Uterus (tissue), 4 donors: ENCODE data around the gene PTH. TPM values are rescaled to one million over a fixed set of nuclear protein-coding genes. Genes with fewer than 3 reads are reported as not detected.

Experiments used
- DNase-seq, 2 donors: peaks; one replicate each; pipeline ENCODE4 v3.0.0-alpha.2; 2019 to 2020
- H3K27ac ChIP-seq, 2 donors: fragments of 200-600 bp; sonication (generic); 1 replicate in 1 of 2; 2 replicates in 1 of 2; pipeline ENCODE4 v1.5.1; 2016 to 2018
- H3K27me3 ChIP-seq, 2 donors: fragments of 200-600 bp; sonication (generic); one replicate each; pipeline ENCODE4 v1.5.1; 2018 to 2019; ENCODE audit warnings: control low read depth in 1 of 2
- H3K36me3 ChIP-seq, 2 donors: fragments of 200-600 bp; sonication (generic); one replicate each; pipeline ENCODE4 v1.5.1; 2019; ENCODE audit warnings: control low read depth in 1 of 2
- H3K4me1 ChIP-seq, 2 donors: fragments of 200-600 bp; sonication (generic); one replicate each; pipeline ENCODE4 v1.5.1; 2018 to 2019; ENCODE audit warnings: control low read depth in 1 of 2
- H3K4me3 ChIP-seq, 2 donors: fragments of 200-600 bp; sonication (generic); 1 replicate in 1 of 2; 2 replicates in 1 of 2; pipeline ENCODE4 v1.5.1; 2018 to 2019; ENCODE audit warnings: mild to moderate bottlenecking in 1 of 2
- H3K9me3 ChIP-seq, 2 donors: fragments of 200-600 bp; sonication (generic); one replicate each; pipeline ENCODE4 v1.5.1; 2019; ENCODE audit warnings: control low read depth in 1 of 2
- POLR2A ChIP-seq, 2 donors: fragments of 450-650 bp; IDR thresholded peaks; one replicate each; pipeline ENCODE4 v1.6.1; 2016; ENCODE audit warnings: antibody characterized with exemption in 2 of 2, mild to moderate bottlenecking in 1 of 2, moderate library complexity in 1 of 2
- intact Hi-C: fragments of 100-400 bp; cut with DNase I; formaldehyde crosslinking; loops from one replicate; pipeline ENCODE4 v1.15.1; 2023; ENCODE audit warnings: low total_unique reads
- total RNA-seq, 4 donors: library from RNA; depleted of rRNA in 3 of 4; stranded (reverse); fragments of >200 nt in 3 of 4; gene quantifications; one replicate each; pipeline versions ENCODE4 v1.1.0 to v1.2.4, GENCODE V29; 2014 to 2023
- TF ChIP-seq, protein P1 (sequence below), 4 experiments: fragments of 200-600 bp in 2 of 4; fragments of 450-650 bp in 2 of 4; sonication (generic) in 2 of 4; IDR thresholded peaks; one replicate each; pipeline ENCODE4 v1.5.1; 2016 to 2019; ENCODE audit warnings: antibody characterized with exemption in 4 of 4, mild to moderate bottlenecking in 2 of 4, moderate library complexity in 1 of 4
- donor health status: DM: yes; HTN: yes; CAD: no.

Gene PTH
- total RNA-seq, 4 donors from 2014 or later = not detected

GRCh38 chr11:13445588-13445987, 50.2 kb downstream of the PTH start:
- no peak for DNase-seq
- Histone ChIP-seq H3K27ac (no peak overlapping the region), H3K9me3 (no peaks in the 10 kb centered on the region), H3K36me3 (no peaks in the 10 kb centered on the region), H3K4me3 (no peak overlapping the region), H3K27me3 (no peaks in the 10 kb centered on the region), H3K4me1 (peaks cover 0 to 6% of the 10 kb centered on the region in 2 donors)
- no peak for TF ChIP-seq POLR2A (IDR thresholded peaks at IDR 0.05)
- TF ChIP-seq, protein P1, sequence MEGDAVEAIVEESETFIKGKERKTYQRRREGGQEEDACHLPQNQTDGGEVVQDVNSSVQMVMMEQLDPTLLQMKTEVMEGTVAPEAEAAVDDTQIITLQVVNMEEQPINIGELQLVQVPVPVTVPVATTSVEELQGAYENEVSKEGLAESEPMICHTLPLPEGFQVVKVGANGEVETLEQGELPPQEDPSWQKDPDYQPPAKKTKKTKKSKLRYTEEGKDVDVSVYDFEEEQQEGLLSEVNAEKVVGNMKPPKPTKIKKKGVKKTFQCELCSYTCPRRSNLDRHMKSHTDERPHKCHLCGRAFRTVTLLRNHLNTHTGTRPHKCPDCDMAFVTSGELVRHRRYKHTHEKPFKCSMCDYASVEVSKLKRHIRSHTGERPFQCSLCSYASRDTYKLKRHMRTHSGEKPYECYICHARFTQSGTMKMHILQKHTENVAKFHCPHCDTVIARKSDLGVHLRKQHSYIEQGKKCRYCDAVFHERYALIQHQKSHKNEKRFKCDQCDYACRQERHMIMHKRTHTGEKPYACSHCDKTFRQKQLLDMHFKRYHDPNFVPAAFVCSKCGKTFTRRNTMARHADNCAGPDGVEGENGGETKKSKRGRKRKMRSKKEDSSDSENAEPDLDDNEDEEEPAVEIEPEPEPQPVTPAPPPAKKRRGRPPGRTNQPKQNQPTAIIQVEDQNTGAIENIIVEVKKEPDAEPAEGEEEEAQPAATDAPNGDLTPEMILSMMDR (IDR thresholded peaks at IDR 0.05) = no peak
- intact Hi-C loops = no loop called here

Other genes with a start within 250 kb of the PTH start
- gene BMAL1, start 218.2 kb downstream of the PTH start, total RNA-seq = 100 to 1,000 TPM in 1 of 4 donors, 10 to 100 TPM in 3; 15.8 to 125 (median 24.4) TPM
- 100 to 1,000 TPM in 1 of 4 donors, 10 to 100 TPM in 3; 41.2 to 237 (median 76.7) TPM for gene BTBD10, start 32.8 kb downstream of the PTH start, total RNA-seq
- 100 to 1,000 TPM in 1 of 4 donors, 10 to 100 TPM in 3; 34.8 to 148 (median 69.5) TPM for gene FAR1, start 172.7 kb upstream of the PTH start, total RNA-seq